Activated B cell treated with CpG ODN at 0.5 μM for 24 hours (primary cell): ENCODE results near the gene COG2. TPM values are rescaled to one million over a fixed set of nuclear protein-coding genes. Genes with fewer than 3 reads are reported as not detected.

ENCODE experiments used
- ATAC-seq: fragments of 200-7000 bp; cut with Tn5 transposase; one replicate; pipeline ENCODE4 v1.10.0; 2021; ENCODE audit warnings: low read depth, mild to moderate bottlenecking, moderate library complexity
- CTCF ChIA-PET: fragments of 350-600 bp; sonication (Branson Sonifier 250); formaldehyde crosslinking; loops from one replicate; lab custom pipeline; 2021; ENCODE audit warnings: antibody characterized with exemption; lab: Charles Lee
- POLR2A ChIA-PET: fragments of 350-600 bp; sonication (Branson Sonifier 250); formaldehyde crosslinking; loops from one replicate; lab custom pipeline; 2021; ENCODE audit warnings: antibody characterized with exemption; lab: Charles Lee
- DNase-seq: peaks from one replicate; pipeline ENCODE4 v3.0.0; 2022
- H3K27ac Mint-ChIP-seq: one replicate; pipeline ENCODE4 v1.8.0; 2020; ENCODE audit warnings: mixed read lengths
- H3K27me3 Mint-ChIP-seq: one replicate; pipeline ENCODE4 v1.8.0; 2021; ENCODE audit warnings: mixed read lengths
- H3K36me3 Mint-ChIP-seq: one replicate; pipeline ENCODE4 v1.8.0; 2021; ENCODE audit warnings: low read depth, mixed read lengths
- H3K4me1 Mint-ChIP-seq: one replicate; pipeline ENCODE4 v1.8.0; 2021; ENCODE audit warnings: mixed read lengths
- H3K4me3 Mint-ChIP-seq: one replicate; pipeline ENCODE4 v1.8.0; 2020; ENCODE audit warnings: mild to moderate bottlenecking, mixed read lengths
- H3K9me3 Mint-ChIP-seq: one replicate; pipeline ENCODE4 v1.8.0; 2020; ENCODE audit warnings: mixed read lengths
- intact Hi-C: fragments of 100-400 bp; cut with micrococcal nuclease; formaldehyde crosslinking; loops from one replicate; pipeline ENCODE4 v1.15.1; 2024
- total RNA-seq: library from RNA; stranded (reverse); gene quantifications from 2 replicates; pipeline ENCODE4 v1.2.3, GENCODE V29; 2022
- TF ChIP-seq, protein P1 (sequence below): fragments of 200-600 bp; IDR thresholded peaks from one replicate; pipeline ENCODE4 v1.8.0; 2022; ENCODE audit warnings: antibody characterized with exemption, mild to moderate bottlenecking

Gene COG2
- total RNA-seq, 1 donor from 2014 or later = 39.0 TPM

DNA sequence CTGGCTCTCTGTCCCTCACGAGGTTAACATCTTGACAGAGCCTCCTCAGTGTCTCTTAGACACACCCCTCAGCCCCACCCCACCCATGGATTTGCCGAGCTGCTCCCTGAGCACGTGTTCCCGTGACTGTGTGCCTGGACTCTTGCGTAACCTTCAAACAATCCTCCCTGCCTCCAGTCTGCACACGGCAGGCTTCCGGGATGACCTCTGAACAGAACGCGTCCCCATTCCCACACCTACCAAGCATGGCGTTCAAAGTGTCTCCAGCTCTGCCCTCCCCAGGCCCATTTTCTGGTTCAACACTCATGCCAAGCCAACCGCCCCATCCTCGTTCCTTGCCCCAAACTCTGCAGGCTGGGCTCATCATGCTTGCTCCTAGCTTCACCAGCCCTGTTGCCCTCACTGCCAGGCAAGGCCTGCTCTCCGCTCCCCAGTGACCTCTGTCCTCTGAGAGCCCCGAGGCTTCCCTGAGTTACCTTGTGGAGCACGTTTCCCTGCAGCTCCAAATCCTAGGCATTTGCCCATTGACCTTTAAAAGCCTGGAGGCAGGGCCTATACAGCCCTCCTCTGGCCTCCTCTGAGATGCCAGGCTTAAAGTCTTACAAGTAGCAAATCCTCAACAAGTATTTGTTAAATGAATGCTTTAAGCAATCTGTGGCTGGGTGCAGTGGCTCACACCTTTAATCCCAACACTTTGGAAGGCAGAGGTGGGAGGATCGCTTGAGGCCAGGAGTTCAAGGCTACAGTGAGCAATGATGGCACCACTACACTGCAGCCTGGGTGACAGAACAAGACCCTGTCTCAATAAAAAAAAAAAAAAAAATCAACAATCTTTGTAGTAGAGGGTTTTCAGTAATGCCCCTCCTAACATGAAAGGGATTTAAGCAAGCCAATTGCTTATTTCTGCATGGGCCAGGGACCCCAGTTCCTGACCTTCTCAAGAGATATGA, 66.6 kb downstream of the COG2 start:
- ChIA-PET CTCF (no interaction called here), POLR2A (no interaction called here)
- ATAC-seq (no peak), DNase-seq (no peak)
- Mint-ChIP-seq H3K4me3 (no peak overlapping the region), H3K27ac (no peak overlapping the region), H3K9me3 (no peaks in the 10 kb centered on the region), H3K4me1 (no peaks in the 10 kb centered on the region), H3K27me3 (peaks cover 19% of the 10 kb centered on the region), H3K36me3 (no peaks in the 10 kb centered on the region)
- intact Hi-C loops = no loop called here
- TF ChIP-seq, protein P1, sequence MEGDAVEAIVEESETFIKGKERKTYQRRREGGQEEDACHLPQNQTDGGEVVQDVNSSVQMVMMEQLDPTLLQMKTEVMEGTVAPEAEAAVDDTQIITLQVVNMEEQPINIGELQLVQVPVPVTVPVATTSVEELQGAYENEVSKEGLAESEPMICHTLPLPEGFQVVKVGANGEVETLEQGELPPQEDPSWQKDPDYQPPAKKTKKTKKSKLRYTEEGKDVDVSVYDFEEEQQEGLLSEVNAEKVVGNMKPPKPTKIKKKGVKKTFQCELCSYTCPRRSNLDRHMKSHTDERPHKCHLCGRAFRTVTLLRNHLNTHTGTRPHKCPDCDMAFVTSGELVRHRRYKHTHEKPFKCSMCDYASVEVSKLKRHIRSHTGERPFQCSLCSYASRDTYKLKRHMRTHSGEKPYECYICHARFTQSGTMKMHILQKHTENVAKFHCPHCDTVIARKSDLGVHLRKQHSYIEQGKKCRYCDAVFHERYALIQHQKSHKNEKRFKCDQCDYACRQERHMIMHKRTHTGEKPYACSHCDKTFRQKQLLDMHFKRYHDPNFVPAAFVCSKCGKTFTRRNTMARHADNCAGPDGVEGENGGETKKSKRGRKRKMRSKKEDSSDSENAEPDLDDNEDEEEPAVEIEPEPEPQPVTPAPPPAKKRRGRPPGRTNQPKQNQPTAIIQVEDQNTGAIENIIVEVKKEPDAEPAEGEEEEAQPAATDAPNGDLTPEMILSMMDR = no peak

DNA sequence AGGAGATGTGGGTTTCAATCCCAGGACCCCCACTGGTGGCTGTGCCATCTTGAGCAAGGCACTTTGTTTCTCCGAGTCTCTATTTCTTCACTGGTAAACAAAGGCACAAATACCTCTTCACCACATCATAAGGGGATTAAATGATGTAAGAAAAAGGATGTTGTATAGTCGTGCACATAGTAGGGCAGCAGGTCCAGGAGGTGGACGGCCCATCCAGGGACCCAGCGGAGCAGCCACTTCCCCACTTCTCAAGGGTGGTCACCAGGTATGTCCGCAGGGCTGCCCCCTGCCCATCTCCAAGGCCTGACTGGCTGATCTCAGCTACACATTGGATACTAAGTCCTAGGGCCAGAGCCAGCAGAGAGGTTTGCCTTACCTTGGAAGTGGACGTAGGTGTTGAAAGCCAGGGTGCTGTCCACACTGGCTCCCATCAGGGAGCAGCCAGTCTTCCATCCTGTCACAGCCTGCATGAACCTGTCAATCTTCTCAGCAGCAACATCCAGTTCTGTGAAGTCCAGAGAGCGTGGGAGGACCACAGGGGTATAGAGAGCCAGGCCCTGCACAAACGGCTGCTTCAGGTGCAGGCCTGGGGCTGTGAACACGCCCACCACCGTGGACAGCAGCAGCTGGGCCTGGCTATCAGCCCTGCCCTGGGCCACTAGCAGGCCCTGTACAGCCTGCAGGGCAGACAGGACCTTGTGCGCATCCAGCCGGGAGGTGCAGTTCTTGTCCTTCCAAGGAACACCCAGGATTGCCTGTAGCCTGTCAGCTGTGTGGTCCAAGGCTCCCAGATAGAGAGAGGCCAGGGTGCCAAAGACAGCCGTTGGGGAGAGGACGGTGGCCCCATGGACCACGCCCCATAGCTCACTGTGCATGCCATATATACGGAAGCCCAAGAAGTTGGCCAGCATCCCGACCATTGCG, 67.6 kb downstream of the COG2 start:
- Mint-ChIP-seq H3K4me1 (no peaks in the 10 kb centered on the region), H3K27me3 (peaks cover 25% of the 10 kb centered on the region), H3K4me3 (no peak overlapping the region), H3K9me3 (no peaks in the 10 kb centered on the region), H3K27ac (no peak overlapping the region), H3K36me3 (no peaks in the 10 kb centered on the region)
- POLR2A ChIA-PET = no interaction called here
- CTCF ChIA-PET = no interaction called here
- intact Hi-C loops = no loop called here
- DNase-seq = no peak
- TF ChIP-seq, protein P1 = no peak
- ATAC-seq = no peak

DNA sequence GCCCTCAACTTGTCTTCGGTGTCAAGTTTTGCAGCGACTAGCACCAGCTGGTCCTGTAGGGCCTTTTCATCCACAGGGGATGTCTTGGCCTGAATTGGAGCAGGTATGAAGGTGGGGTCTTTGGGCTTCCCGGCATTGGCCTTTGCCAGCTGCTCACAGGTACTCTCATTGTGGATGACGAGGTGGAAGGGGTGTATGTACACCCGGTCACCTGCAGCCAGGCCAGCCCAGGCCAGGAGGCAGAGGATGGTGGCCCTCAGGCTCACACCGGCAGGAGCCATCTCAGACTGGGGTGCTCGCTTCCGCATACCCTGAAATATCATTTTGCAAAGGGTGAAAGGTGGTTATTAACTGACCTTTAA, 68.2 kb downstream of the COG2 start:
- no peak overlapping the region for H3K27ac Mint-ChIP-seq
- TF ChIP-seq, protein P1 = no peak
- no peaks in the 10 kb centered on the region for H3K9me3 Mint-ChIP-seq
- H3K27me3 Mint-ChIP-seq = peaks cover 26% of the 10 kb centered on the region
- H3K4me1 Mint-ChIP-seq = no peaks in the 10 kb centered on the region
- no peaks in the 10 kb centered on the region for H3K36me3 Mint-ChIP-seq
- ChIA-PET CTCF (no interaction called here), POLR2A (no interaction called here)
- H3K4me3 Mint-ChIP-seq = no peak overlapping the region
- no peak for ATAC-seq
- DNase-seq = no peak
- intact Hi-C loops = no loop called here

DNA sequence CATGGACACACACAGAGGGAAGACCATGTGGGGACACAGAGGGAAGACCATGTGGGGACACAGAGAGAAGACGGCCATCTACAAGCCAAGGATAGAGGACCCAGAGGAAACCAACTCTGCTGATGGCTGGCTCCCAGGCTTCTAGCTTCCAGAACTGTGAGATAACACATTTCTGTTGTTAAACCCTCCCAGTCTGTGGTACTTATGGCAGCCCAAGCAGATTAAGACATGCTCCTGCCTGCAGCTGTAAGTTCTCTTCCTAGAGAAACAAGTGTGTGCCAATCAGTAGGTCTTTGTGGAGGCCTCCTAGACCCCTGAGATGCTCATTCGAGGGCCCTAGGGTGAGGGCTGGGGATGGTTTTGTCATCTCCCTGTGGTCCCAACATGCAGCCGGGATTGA, 69.0 kb downstream of the COG2 start:
- no peak overlapping the region for H3K4me3 Mint-ChIP-seq
- TF ChIP-seq, protein P1 = no peak
- ChIA-PET POLR2A (no interaction called here), CTCF (no interaction called here)
- no peaks in the 10 kb centered on the region for H3K36me3 Mint-ChIP-seq
- no peaks in the 10 kb centered on the region for H3K4me1 Mint-ChIP-seq
- no peak for DNase-seq
- no peak overlapping the region for H3K27ac Mint-ChIP-seq
- peaks cover 26% of the 10 kb centered on the region for H3K27me3 Mint-ChIP-seq
- ATAC-seq = no peak
- intact Hi-C loops = no loop called here
- H3K9me3 Mint-ChIP-seq = no peaks in the 10 kb centered on the region

DNA sequence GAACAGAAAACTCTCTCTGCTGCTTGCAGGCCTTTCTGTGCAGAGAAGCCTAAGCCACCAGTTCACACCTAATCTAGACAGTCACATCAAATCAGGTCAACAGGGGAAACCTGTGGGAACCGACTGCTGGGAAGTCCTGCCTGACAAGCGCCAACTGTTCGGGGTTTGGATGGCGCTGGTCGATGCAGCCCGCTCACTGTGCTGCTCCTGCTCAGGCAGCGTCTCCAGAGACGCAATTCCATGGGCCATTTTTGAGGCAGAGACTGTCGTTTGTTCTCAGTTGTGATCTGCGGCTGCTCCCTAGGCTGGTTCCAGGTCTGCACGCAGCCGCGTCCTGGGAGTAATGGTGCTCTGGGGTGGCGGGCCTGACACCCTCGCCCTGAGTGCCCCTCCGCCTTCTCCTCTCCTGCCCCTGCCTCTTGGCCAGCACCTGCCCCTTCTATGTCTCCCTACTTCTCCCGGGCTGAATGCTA, 70.2 kb downstream of the COG2 start:
- intact Hi-C loops = no loop called here
- Mint-ChIP-seq H3K9me3 (peaks cover 5% of the 10 kb centered on the region), H3K36me3 (no peaks in the 10 kb centered on the region), H3K27ac (no peak overlapping the region), H3K4me1 (no peaks in the 10 kb centered on the region), H3K27me3 (peaks cover 18% of the 10 kb centered on the region), H3K4me3 (no peak overlapping the region)
- TF ChIP-seq, protein P1 = no peak
- no peak for DNase-seq
- no peak for ATAC-seq
- POLR2A ChIA-PET = no interaction called here
- CTCF ChIA-PET = no interaction called here
